Measurements from ENCODE around the gene CDH4.

DNA sequence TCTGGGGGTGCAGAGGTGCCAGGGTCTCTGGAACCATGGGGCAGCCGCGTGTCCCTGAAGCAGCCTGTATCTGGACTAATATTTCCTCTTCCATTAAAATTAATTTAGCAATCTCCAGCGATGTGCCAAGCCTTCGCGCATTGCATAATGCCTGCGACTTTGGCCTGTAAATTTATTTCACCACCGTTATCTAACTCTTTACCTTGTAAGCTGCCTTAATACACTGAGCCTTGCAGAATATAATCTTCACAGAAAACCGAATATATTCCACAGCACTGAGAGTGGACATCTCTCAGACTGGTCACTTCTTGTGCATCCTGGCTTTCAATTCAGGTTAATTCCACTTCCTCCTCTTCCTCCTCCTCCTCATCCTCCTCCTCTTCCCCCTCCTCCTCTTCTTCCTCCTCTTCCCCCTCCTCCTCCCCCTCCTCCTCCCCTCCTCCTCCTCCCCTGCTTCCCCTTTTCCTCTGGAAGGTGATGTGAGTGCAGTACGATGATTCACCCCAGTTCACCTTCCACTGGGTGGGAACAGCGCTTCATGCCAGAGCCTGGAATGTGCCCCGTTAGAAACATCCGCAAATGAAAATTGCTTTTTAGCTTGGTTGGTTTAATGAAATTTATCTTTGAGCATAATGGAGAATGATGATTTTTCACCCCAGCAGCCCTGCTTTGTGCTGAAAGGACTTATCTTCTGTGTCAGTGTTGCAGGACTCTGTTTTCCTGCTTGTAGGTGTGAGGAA, 101.4 kb downstream of the CDH4 start:
- TF ChIP-seq SMC3 (IDR thresholded peaks at IDR 0.05; ENCODE audit: low read depth, low read length) (no peak), POLR2A (IDR thresholded peaks at IDR 0.05; ENCODE audit: low read depth, low read length) (no peak)

Data from IMR-90 (cell line).